ENCODE data around the gene IFIT5.
"Not testable (repeated sequence)": the region's sequence is repeated elsewhere in the genome, so short reads cannot be mapped to it uniquely, and the experiment has no call there.

IFIT5 gene

GRCh38 chr10:89440226-89441009 is 26.1 kb downstream of the IFIT5 start:
- no peak for DNase-seq

GRCh38 chr10:89442289-89442688 is 27.9 kb downstream of the IFIT5 start:
- no peak for DNase-seq

GRCh38 chr10:89444819-89445218 is 30.5 kb downstream of the IFIT5 start:
- DNase-seq: not testable (repeated sequence)

GRCh38 chr10:89450901-89451300 is 36.5 kb downstream of the IFIT5 start:
- DNase-seq: no peak

- no peak for DNase-seq
Measured at GRCh38 chr10:89452193-89452592, 37.8 kb downstream of the IFIT5 start.

GRCh38 chr10:89454561-89455347 is 40.4 kb downstream of the IFIT5 start:
- DNase-seq: no peak

GRCh38 chr10:89458291-89458690 is 43.9 kb downstream of the IFIT5 start:
- DNase-seq: no peak

GRCh38 chr10:89458784-89459183 is 44.4 kb downstream of the IFIT5 start:
- no peak for DNase-seq

- DNase-seq: no peak
Measured at GRCh38 chr10:89463846-89464537, 49.6 kb downstream of the IFIT5 start.

- no peak for DNase-seq
Measured at GRCh38 chr10:89465196-89465595, 50.8 kb downstream of the IFIT5 start.

GRCh38 chr10:89466599-89467035 is 52.2 kb downstream of the IFIT5 start:
- DNase-seq: no peak

- no peak for DNase-seq
Measured at GRCh38 chr10:89468191-89468965, 54.0 kb downstream of the IFIT5 start.

- DNase-seq: no peak
Measured at GRCh38 chr10:89469517-89469916, 55.1 kb downstream of the IFIT5 start.

Measured in stimulated activated CD8-positive, alpha-beta memory T cell treated with anti-CD3 and anti-CD28 coated beads, Interleukin-4, amount 100 ng/mL, for 48 hours (primary cell).